GM19023 (cell line): ENCODE measurements around the gene CARD8.

Experiments
- ATAC-seq: cut with Tn5 transposase; IDR thresholded peaks from one replicate; pipeline ENCODE4 v1.9.1; 2021; ENCODE audit warnings: mild to moderate bottlenecking, moderate library complexity; ENCODE audit not compliant: unreplicated experiment

Gene CARD8

DNA sequence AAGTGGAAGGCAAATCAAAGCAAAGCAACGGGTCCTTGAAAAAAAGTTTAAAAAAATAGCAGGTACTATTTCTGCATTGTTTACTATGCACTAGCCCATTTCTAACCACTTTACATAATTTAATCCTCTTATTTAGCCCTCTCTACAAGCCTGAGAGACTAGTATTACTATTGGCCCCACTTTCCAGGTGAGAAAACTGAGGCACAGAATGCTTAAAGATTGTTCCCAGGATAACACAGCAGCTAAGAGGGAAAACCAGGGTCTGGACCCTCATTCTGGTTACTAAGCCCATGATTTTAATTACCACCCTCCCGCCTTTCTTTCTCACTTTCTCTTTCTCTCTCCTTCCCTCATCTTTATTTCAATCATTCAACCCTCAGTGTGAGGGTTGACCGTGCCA is 79.5 kb downstream of the CARD8 start:
- no peak for ATAC-seq

DNA sequence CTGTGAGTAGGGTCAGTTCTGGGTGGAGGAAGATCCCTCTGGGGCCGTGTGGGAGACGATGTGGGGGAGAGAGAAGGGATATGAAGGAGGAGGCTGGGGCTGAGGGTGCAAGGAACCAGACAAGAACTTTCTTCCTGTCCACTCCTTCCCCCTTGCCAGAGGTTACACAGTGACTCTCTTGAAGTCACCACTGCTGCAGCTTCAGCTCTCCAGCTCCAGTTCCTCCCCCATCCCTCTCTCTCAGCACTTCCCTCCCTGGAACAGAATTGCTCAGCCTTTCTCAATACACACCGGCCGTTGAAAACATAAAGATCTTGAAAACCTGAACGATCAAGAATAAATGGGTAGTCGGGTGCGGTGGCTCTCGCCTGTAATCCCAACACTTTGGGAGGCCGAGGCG is 80.1 kb downstream of the CARD8 start:
- ATAC-seq, result no peak

DNA sequence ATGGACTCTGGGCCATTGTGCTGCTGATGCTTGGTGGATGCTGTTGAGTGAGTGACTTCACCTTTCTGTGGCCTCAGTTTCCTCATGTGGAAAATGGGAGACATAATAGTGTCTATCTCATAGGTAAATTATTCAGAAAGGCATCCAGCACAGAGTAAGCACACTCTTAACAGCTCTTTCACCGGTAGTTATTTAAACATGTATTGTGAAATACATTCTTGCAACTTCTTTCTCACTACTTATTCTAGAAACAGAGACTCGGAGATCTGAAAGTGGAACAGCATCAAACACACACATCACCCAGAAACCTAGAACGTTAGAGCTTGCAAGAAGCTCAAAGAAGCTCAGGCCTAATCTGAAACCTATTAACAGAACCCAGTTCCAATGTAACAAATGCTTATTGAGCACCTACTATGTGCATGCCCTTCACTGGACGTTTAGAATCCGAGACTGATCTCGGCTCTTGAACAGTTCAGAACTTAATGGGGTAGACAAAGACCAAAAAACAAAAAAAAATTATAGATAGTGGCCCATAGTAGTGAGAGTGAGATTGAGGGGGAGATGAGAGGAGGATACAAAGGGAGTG is 81.2 kb downstream of the CARD8 start:
- no peak for ATAC-seq

DNA sequence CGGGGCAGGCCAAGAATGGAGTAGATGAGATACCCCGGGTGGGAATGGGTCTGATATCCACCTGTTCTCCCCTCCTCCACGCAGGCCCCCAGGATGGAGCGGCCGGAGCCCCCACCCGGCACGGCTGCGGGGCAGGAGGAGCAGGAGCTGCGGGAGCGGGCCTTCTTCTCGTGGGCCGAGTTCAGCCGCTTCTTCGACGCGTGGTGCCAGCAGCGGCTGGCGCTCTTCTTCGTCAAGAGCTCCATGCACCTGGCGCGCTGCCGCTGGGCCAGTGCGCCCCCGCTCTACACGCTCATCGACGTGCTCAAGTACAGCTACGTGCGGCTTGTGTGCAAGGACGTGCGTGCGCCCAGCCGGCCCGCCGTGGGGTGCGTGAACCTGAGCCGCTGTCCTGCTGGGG is 84.0 kb downstream of the CARD8 start:
- no peak for ATAC-seq

DNA sequence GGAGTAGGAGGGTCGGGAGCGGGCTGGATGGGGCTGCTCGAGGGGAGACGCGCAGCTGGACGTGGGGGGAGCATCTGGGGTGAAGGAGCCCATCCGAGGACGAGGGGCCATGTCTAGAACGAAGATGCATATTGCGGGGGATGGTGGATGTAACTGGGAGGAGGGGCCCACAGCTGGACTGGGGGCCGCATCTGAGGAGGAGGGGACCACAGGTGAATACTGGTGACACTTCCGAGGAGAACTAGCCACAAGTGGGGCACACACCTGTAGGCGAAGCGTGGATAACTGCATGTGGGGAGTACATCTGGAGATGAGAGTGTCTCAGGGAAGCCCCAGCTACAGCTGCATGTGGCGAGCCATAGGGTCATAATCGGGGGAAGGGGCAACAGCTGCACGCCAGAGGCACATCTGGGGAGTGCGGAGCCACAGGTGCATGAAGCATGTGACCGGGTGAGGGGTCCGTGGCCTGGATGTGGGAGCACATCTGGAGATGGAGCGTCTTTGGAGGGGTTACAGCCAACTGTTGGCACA is 84.8 kb downstream of the CARD8 start:
- ATAC-seq, result peak; percentile 6

DNA sequence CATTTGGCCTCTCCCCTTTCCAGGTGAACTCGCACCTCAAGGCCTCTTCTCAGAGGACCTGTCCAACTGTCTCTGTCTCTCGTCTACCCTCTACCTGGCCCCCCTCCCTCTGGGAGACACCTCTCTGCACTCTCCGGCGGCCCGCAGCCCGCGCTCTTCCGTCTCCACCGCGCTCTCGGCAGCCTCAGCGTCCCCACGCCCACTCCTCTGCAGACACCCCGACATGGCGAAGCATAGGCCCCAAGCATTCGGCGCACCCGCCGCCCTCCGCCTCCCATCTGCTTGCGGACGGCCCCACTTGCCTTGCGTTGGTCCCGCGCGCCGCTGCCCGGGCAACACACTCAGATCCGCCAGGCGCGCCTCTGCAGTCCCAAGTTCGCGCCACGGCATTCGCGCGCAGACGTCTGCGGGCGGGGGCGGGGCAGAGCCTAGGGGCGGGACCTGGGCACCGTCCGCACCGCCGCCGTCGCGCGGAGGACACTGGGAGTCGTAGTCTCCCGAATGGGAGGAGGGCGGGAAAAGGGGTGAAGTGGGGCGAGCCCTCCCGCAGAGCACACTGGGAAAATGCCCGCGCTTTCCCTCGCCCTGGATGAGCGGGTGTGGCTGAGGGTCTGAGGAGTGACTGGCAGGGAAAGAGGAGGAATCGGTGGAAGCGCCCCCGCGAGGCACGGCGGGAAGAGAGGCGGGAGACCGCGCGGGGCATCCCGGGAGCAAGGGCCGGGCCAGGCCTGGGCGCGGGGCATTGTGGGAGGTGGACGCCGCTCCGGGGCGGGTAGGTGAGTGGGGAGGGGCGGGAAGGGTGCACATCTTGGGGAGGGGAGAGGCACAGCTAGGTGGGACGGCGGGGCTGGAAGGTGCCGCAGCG is 85.5 kb downstream of the CARD8 start, which contains the start of the genes LIG1 and ZSWIM9:
Gene LIG1 (minus strand): TSS at position 406 of the 865 bp plus-strand sequence. CDS start 4,778 bp downstream, outside the sequence.
Gene ZSWIM9 (plus strand): TSS at position 742 of the 865 bp plus-strand sequence. CDS start 1,123 bp downstream, outside the sequence.
- peak; percentile 82 for ATAC-seq

DNA sequence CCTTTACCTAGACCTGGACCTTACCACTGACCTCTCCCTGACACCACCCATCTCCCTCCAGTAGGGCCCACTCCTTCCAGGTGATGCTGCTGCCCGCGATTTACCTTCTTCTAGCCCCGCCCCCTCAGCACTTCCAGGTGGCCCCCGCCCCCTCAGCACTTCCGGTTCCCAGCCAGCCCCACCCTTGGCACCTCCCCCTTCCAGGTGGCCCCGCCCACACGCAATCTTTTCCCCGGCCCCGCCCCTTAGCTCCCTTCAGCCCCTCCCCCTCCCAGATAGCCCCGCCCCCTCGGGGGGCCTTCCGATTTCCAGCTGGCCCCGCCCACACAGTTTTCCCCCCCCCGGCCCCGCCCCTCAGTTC is 86.2 kb downstream of the CARD8 start:
- peak; percentile 12 for ATAC-seq

DNA sequence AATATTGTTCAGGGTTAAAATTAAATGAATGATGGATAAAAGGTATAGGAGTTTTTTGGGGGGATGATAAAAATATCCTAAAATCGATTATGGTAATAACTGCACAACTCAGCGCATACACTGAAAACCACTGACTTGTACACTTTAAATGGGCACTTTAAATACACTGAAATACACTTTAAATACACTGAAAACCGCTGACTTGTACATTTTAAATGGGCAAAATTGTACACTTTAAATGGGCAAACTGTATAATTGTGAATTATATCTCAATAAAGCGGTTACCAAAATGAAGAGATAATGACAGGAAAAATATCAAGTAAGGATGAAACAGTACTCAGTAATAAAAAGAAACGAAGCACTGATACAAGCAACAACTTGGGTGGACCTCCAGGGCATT is 87.0 kb downstream of the CARD8 start:
- ATAC-seq, result no peak

DNA sequence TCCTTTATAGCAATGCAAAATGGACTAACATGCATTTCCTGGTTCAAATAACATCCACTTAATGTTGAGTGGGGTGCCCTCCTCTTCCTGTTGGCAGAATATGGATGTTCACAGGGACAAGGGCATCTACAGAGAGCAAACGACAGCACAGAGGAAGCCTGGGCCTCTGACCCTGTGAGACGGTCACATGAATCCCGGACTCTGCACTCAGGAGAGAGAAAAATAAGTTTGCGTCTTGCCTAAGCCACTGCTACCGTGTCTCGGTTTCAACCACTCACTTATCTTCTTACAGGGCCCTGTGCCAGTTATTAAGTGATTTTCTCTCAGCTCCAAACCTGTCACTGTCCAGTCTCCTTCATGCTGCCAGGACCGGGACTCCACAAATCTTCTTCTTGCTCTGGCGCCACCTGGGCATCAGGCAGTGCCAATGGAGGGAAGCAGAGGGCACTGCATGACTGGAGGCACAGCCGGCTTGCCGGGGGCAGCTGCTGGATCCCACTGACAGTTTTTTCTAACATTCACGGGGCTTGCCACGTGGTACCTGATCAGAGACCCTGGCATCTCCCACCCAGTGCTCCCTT is 97.4 kb downstream of the CARD8 start:
- no peak for ATAC-seq
